Inflammatory macrophage treated with lipopolysaccharide for 4 hours (primary cell): Measurements from ENCODE around the gene LAX1.
A peak's percentile ranks its signal among the peaks of the same experiment; 100 is the strongest.
"Not testable (repeated sequence)": the region's sequence is repeated elsewhere in the genome, so short reads cannot be mapped to it uniquely, and the experiment has no call there.

Source experiments
- DNase-seq: peaks from one replicate; pipeline ENCODE4 v3.0.0-alpha.2; 2020

LAX1 gene, protein sequence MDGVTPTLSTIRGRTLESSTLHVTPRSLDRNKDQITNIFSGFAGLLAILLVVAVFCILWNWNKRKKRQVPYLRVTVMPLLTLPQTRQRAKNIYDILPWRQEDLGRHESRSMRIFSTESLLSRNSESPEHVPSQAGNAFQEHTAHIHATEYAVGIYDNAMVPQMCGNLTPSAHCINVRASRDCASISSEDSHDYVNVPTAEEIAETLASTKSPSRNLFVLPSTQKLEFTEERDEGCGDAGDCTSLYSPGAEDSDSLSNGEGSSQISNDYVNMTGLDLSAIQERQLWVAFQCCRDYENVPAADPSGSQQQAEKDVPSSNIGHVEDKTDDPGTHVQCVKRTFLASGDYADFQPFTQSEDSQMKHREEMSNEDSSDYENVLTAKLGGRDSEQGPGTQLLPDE

DNA sequence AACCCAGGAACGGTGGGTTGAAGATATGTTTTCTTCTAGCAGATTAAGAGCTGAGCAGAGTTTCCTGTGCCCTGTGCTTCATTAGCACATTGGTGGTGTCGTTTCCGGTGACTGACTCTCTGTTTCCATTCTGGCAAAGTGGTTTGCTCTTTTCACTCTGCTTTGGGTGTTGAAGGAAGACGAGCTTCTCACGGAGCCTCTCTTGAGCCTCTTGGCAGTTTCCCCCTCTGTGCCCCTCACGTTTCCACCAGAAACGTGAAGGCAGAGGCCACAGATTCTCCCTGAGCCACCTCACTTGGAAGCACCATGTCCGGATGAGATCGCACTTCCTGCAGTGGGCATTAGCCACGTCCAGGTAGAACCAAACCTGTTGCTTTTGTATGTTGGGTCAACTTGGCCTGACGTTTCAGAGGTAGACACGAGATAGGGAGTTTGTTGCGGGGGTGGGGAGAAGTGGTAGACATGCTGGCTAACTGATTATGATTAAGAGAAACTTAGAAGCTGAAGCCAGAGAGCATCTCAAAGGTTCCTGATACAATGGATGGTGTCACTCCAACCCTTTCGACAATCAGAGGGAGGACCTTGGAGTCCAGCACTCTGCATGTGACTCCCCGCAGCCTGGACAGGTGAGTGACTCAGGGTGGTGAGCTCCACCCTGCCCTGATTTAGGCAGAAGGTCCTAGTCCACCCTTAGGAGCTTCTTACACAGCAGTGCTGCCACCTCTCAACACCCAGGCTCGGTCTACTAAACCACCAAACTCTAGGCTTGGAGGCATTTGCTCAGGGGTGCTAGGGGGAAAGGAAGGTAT lies at the start of gene LAX1:
Gene LAX1, plus strand, starts transcription at position 155 of the 809 bp plus-strand sequence. Its CDS starts 383 bp downstream, at position 538.
- no peak for DNase-seq

DNA sequence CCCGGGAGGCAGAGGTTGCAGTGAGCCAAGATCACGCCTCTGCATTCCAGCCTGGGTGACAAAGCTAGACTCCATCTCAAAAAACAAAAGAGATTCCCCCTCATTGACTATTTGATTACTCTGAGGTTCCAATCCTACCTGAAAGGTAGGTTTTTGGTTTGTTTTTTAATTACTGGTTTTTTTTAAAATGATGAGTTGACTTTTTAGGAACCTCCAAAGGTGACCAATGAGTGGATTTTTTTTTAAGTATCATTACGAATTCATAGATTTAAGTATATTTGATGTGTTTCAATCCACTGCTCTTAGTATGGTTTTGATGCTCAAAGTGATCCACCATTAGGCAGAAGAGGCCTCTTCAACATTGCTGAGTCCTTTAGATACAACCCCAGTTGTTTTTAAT lies 47.9 kb upstream of the LAX1 start:
- DNase-seq = no peak

DNA sequence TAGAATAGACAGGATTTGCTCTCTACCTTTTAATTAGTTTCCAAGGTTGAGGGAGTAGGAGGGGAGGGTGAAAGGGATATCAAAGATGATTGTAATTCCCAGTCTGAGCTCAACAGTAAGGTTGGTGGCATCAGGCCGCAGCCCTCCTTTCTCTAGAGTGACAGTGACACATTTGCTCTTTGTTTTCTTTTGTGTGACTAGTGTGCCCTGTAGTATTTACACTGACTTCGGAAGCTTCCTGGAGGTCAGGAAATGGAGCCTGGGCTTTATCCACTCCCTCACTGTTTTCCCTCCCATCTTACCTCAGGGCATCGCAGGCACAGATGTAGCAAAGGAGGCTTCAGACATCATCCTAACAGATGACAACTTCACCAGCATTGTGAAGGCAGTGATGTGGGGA lies 44.7 kb upstream of the LAX1 start:
- DNase-seq = no peak

DNA sequence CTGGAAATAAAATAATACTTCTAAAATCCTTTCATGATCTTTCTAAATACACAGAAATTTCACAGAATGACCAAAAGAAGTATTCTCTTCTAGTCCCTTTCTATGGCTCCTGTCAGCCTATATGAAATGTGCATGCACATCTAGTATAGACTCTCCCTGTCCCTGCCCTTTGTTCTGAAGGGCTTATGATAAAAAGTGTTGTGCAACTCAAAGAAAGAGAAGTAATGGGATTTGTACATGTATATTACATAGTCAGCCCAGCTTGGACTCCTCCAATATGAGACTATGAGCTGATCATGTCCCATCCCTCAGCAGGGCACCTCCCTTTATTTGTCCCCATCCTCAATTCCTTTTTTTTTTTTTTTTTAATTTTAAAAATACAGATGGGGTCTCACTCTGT lies 42.1 kb upstream of the LAX1 start:
- DNase-seq = peak; percentile 42

DNA sequence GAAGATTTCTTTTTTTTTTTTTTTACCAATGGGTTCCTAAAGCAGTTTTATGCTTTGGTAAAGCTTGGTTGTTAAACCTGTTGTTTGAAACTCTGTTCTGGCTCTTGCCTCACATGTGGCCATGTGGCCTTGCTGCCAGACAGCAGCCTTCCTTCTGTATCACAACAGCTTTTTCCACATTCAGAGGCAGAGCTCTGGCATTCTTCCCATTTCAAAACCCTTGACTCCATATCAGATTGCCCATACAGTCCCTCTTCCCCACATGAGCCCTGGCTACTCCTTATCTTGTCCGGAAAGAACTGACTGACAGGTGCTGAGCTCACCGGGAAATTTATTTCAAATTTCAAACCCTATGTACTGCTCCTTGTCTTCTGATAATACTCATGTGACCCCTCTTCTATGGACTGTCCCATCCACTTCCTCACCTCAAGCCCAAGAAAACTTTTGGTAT lies 38.5 kb upstream of the LAX1 start:
- no peak for DNase-seq

DNA sequence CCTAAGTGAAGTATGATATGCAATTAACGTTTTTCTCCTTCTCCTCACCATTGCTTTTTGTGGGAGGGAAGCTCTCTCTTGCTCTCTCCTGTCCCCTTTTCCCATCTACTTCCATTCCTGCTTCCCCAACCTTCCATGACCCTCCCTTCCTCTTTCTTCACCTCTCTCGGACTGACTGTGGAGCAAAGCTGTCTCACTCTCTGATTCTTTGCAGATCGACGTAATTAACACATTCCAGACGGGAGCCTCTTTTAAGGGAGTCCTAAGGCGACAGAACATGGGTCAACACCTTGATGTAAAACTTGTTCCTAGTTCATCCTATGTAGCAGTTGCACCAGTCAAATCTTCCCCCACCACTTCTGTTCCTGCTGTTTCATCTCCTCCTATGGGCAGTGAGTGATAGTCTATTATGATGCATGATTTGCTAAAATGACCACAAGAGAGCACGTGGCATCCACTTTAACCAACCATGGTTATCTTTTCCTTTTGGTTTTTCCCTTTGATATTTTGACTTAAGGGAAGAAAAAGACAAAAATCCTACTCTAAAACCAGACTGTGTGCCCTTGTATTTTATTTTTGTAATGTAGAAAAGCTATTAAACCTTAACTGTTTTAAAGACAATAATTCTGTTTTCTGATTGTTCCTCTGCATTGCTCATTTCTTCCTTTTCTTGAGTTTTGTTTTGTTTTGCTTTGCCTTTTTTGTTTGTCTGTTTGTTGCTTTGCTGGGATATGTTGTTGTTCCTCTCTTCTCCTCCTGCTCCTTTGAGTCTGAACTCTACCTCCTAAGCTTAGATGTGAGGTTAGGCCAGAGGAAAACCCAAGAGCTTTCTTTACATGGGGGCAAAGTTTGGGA lies 31.7 kb upstream of the LAX1 start:
- DNase-seq = no peak

DNA sequence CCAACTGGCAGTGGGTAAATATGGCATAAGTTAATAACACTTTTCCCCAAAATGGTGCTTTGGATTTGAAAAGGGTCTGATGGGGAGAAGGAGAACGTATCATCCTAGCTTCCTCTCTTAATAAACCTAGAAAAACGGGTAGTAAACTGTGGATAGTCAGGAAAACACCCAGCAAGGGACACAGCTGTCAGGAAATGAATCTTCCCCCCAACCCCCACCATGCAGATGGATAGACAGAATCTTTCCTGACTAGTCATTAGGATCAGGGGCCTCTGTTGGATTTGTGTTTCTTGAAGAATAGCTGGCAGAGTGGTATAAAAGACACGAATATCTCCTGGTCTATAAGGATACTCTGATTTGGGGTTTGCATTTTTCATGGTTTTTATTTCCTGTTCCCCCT lies 22.5 kb upstream of the LAX1 start:
- DNase-seq = peak; percentile 19

DNA sequence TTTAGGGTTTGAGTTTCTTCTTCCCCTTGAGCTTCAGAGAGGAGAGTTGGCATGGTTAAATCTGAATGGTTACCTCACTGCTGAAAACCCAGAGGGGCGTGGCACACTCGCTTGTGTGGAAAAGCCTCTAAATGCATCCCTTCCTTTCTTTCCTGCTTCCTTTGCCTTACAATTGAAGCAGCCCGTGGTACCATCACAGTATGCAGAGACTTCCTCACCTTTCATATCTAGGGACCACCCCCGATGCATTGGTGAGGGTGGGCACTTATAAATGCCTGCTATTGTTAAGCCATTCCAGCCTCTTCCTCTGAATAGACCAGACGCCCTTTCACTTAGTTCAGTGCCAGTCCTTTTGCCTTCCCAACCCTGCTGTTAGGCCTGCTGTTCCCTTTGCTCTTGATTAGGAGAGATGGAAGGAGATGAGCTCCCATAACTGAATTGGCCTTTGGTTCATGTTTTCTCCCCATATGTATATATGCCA lies 21.9 kb upstream of the LAX1 start:
- DNase-seq = peak; percentile 65

DNA sequence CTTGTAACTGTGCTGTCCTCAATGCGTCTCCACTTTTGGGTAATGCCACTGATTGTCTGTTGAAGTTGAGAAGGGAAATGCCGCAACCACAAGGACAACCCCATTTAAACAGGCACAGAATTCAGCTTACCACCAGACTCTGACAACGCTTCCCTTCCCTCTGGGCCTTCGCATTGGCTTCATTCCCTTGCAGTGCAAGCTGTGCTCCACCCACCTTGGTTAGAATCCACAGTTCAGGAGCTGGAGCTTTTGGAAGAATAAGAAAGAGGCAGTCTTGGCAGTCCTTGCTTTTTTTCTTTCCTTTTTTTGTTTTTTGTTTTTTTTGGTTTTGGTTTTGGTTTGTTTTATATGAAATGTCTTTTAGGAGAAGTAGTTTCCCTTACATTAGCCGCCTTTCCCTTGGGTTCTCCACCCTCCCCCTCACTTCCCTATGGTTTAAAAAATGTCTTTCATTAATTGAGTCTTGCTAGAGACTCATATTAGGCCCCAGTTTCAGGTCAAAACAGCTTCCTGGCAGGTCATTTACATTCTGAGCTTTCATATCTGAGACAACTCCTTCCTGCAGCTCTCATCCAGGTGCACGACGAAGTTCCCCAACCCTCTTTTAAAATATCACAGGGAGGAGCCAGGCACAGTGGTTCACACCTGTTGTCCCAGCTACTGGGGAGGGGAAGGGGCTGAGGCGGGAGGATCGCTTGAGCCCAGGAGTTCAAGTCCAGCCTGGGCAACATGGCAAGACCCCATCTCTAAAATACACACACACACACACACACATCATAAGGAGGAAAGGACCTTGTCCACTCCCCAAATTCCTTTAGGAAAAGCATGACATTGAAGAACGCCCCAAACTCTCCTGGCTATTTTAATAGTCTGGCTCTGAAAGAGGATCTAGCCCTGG lies 20.7 kb upstream of the LAX1 start:
- DNase-seq = peak; percentile 74

DNA sequence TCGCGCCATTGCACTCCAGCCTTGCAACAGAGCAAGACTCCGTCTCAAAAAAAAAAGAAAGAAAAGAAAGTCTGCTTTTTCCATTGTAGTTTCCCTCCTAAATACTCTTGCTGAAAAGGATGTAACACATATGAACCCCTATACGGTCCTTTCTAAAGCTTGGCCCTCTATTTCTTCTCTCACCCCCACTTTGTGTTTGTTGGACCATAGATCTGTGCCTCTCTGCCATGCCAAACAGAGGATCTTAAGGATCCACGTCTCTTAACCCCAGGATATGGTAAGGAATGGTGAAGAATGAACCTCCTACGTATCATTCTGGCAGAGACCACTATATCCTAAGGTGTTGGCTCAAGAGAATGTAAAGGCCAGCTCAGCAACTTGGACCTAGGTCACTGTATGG lies 18.7 kb upstream of the LAX1 start:
- no peak for DNase-seq

DNA sequence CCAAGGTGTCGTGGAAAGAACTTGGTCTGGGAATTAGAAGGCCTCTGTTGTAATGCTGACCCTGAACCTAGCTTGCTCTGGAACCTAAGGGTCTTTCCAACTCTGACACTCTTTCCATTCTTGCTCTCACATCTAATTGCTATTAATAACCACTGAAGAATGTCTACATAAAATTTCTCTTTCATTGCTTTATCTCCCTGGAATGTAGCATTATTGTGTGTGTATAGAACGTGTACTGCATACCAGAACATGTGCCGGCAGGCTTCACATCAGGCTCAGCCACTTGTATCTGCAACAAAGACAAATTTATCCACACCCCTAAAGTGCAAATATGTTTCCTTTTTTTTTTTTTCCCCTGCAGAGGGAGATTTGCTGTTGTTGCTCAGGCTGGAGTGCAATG lies 13.9 kb upstream of the LAX1 start:
- DNase-seq = no peak

DNA sequence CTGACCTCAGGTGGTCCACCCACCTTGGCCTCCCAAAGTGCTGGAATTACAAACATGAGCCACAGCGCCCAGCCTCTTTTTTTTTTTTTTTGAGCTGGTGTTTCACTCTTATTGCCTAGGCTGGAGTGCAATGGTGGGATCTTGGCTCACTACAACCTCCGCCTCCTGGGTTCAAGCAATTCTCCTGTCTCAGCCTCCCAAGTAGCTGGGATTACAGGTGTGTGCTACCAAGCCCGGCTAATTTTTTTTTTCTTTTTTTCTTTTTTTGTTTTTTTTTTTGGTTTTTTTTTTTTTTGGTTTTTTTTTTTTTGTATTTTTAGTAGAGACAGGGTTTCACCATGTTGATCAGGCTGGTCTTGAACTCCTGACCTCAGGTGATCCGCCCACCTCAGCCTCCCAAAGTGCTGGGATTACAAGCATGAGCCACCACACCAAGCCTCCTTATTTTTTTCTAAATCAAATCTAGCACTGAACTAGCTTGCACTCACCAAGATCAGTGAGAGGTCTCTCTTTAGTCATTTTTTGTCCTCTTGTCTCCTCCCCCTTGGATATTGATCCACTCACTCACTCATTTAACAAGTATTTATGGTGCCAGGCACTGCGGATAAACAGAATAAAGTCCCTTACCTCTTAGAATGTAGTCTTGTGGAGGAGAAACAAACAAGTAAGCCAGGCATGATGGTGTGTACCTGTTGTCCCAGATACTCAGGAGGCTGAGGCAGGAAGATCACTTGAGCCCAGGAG lies 13.2 kb upstream of the LAX1 start:
- DNase-seq = not testable (repeated sequence)

DNA sequence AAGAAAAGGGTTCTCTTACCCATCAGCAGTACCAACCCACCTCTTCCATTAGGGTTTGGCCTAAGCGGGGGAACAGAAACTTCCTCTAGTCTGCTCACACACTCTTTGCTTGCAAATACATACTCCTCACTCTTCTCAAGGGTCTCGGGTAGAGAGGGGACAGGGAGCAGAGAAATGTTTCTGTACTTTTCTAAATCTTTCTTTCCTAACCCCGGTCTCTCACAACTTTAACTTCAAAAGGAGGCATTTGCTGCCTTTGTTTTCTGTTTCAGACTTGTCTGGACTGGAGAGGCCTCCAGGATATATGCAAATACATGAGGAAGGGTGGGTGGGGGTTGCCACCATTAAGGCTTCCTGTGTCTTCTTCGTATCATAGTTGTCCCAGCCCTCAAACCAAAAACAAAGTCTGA lies 10.5 kb upstream of the LAX1 start:
- peak; percentile 74 for DNase-seq

DNA sequence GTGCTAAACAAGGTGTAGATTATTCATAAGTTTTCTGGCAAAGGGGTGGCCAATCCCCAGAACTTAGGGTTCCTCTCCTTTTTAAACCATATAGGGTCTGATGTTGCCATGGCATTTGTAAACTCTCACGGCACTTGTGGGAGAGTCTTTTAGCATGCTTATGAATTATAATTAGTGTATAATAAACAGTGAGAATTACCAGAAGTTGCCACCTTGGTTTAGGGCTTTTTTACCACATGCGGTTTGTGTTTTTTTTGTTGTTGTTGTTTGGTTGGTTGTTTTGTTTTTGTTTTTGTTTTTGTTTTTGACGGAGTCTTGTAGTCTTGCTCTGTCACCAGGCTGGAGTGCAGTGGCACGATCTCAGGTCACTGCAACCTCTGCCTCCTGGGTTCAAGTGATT lies 8.9 kb upstream of the LAX1 start:
- DNase-seq = no peak

DNA sequence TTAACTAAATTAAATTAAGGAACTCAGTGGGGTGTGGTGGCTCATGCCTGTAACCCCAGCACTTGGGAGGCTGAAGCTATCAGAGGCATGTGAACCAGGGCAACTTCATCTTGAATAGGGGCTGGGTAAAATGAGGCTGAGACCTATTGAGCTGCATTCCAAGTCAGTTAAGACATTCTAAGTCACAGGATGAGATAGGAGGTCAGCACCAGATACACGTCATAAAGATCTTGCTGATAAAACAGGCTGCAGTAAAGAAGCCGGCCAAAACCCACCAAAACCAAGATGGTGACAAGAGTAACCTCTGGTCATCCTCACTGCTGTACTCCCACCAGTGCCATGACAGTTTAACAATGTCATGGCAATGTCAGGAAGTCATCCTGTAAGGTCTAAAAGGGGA lies 6.2 kb upstream of the LAX1 start:
- not testable (repeated sequence) for DNase-seq

DNA sequence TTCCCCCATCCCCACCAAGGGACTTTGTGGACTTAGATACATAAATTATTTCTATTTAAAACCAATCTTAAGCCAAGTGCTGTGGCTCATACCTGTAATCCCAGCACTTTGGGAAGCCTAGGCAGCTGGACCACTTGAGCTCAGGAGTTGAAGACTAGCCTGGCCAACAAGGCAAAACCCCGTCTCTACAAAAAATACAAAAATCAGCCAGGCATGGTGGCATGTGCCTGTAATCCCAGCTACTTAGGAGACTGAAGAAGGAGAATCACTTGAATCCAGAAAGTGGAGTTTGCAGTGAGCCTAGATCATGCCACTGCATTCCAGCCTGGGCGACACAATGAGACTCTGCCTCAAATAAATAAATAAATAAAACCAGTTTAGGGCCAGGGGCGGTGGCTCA lies 4.5 kb upstream of the LAX1 start:
- DNase-seq = no peak

DNA sequence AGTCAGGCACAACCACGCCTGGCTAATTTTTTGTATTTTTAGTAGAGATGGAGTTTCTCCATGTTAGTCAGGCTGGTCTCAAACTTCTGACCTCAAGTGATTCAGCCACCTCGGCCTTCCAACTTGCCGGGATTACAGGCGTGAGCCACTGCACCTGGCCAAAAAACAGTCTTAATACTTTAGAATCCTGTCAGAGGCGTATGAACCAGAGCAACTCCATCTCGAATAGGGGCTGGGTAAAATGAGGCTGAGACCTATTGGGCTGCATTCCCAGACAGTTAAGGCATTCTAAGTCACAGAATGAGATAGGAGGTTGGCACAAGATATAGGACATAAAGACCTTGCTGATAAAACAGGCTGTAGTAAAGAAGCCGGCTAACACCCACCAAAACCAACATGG lies 3.0 kb upstream of the LAX1 start:
- DNase-seq = not testable (repeated sequence)

DNA sequence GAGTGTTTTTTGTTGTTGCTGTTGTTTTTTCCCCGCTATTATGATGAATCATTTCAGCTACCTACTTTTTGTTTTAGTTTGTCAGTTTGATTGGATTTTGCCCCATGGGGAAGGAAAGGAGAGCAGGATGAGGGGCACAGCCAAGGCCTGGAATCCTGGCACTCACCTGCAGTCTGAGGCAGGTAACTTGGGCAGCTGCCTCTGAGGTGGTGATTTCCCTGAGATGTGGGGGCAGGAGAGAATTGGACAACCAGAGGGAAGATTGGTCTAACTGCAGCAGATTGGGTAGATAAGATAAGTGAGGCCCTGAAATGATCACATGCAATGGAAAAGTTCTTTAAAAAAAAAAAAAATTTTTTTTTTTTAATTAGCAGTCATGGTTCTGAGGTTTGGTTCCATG lies 1.5 kb upstream of the LAX1 start:
- no peak for DNase-seq

DNA sequence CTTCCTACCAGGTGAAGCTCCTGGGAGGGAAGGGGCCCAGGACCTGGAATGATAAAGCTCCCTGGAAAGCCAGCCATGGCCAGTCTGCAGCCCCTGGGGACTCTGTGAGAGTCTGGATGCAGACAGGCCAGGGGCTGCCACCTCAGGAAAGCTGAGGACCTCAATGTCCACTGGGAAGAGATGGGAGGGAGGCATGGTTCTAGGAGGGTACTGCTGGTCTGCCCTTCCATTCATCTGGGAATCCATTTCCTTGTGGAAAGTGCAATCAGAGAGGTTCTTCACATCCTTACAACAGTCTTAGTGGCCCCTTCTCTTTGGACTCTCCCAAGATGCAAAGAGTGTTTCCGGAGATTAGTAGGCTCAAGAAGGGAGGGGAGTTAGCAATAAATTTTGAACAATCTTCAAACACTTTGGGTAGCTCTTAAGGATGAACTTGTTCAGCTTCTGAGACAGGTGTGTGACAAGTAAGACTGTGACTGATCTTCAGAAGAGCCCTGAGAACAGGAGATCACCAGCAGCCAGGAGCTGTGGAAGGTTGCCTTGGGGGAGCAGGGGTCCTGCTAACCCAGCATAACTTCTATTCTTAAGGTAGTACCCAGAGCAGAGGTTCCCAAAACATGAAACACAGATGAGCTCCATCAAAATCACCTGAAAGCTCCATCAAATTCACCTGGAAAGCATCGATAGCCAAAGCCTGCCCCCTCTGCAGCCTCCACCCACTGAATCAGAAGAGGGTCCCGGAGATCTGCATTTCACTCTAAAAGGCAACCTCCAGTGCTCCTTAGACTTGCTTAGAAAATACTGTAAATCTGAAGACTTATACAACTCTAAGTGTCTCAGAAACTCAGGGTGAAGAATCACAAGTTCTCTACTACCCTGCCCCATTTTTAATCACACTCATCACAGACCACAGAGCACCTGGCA lies 616 bp upstream of the LAX1 start:
- no peak for DNase-seq

DNA sequence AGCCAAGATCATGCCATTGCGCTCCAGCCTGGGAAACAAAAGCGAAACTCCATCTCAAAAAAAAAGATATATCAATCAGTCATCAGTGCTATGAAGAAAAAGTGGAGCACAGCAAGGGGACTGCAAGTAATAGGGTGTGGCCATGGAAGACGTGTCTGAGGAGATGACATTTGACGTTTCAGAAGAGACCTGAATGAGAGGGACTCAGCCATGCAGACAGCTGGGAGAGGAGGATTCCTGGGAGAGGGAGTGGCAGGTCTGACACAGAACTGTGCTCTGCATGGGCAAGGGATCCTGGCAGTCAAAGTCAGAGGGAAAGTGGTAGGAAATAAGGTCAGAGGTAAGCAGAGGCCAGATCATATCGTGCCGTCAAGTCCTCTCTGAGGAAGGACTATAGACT lies 3.3 kb downstream of the LAX1 start:
- DNase-seq = peak; percentile 48
